HuH-7.5 (cell line): ENCODE measurements around the gene GAPVD1.
"Not testable (repeated sequence)": the region's sequence is repeated elsewhere in the genome, so short reads cannot be mapped to it uniquely, and the experiment has no call there.

Experiments used
- DNase-seq: peaks from one replicate; pipeline ENCODE4 v3.0.0; 2011; ENCODE audit warnings: low spot score

GAPVD1 gene

DNA sequence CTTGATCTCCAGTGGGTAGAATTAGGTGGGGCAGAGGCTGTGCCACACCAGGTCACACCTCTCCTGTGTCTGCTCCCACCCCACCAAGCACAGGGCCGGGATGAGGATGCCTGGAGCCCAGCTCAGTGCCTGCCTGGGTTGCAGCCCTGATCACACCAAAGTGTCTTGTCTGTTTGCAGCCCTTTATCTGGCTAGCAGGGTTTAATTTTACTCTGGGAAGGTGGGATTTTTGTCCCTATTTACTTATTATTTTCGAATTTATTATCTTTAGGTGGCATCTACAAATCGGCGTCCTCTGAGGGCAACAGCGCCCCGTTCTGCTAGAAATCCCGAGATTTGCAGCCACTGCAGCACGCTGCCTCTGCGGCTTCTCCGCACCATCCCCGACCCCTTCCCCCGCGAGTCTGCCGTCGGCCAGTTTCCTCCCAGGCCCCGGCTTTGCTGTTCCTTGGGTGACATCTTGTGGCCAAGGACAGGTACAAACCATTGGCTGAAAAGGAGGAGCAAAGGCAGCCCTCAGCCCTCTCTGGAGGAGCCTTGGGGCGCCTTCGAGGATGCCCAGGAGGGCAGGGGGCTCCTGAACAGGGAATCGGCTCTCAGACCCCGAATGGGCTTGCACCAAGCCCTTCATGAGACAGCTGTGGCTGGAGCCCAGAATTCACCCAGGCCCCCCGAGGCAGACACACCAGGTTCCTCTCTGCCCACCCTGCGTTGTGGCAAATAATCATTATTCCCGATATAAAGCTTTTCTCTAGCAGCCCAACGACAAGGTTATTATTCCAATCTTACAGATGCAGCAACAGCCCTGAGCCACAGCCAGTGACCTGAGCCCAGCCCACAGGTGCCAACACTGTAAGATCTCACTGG lies 113.0 kb downstream of the GAPVD1 start:
- DNase-seq = peak; percentile 85

- no peak for DNase-seq
Observed at GRCh38 chr9:125375820-125376219, 114.2 kb downstream of the GAPVD1 start.

- no peak for DNase-seq
Observed at GRCh38 chr9:125376261-125377226, 114.9 kb downstream of the GAPVD1 start.

DNA sequence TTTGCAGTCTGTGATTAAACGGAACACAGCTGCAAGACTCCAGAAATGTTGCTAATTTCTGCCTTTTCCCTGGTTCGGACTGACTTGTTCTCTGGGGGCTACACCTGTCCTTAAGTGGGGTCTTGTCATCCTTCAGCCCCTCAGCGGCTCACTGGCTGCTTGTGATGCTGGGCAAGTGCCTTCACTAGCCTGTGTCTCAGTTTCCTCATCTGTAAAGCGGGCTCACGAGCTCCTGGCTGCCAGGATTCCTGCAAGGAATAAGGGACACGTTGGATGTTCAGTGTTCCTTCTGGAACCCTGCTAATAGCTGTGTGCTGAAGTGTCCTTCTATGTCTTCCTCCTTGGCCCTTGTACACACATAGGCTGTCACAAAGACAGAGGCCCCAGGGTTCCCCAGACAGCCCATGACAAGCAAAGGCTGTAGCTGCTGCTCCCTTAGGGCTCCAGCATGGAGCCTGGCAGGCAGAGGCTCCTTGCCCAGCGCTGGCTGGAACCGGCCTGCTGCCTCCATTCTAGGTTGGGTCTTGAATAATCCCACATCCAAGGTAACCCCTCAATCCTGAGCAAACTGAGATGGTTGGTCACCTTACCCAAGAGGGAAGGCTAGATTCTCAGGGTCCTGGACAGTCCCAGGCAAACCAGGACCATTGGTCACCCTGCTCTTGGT lies 116.1 kb downstream of the GAPVD1 start:
- no peak for DNase-seq

DNA sequence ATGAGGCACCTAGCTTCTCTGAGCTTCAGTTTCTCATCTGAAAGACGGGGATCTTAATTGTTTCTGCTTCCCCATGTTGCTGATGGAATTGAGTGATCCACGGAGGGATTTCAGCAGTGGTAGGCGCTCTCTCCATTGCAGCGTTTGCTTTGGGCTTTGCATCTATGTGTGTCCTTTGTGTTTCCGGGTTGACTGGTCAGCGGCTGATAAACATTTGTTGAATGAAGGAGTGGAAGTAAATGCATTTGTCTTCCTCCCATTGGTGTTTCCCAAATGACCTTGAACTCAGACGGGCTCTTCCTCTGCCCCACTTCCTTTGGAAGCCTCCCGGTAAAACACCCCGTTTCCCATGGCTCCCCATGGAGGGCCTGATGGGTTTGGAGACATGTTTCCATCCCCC lies 117.2 kb downstream of the GAPVD1 start:
- DNase-seq = no peak

GRCh38 chr9:125379208-125379607 lies 117.6 kb downstream of the GAPVD1 start:
- no peak for DNase-seq

- no peak for DNase-seq
Observed at GRCh38 chr9:125380406-125380805, 118.8 kb downstream of the GAPVD1 start.

DNA sequence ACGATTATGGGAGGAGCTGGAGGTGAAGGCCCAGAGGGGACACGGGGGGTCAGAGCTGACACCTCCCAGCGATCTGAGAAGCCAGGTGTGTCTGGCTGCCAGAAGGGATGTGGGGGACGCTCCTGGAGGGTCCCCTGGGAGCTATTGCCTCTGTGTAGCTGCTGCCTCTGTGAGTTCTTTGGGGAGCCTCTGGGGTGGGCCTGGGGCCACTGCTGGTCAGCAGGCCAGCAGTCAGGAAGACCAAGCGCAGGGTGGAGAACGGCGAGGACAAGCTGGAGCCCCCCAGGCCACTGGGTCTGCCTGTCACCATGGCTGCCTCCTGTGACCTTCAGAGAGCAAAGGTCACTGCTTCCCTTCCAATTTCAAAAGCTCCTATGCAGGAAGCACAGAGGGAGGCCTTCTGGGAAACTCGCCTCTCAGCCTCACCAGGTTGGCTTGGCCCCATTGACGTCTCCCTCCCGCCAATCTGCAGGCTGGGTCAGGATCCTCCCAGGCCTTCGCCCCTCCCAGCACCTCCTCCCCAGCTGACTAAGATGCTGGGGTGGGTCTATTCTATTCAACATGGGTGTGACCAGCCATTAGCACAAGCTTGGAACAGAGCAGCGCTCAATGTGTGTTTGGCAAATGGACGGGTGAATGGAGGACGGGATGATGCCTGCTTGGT lies 126.4 kb downstream of the GAPVD1 start:
- DNase-seq = no peak

DNA sequence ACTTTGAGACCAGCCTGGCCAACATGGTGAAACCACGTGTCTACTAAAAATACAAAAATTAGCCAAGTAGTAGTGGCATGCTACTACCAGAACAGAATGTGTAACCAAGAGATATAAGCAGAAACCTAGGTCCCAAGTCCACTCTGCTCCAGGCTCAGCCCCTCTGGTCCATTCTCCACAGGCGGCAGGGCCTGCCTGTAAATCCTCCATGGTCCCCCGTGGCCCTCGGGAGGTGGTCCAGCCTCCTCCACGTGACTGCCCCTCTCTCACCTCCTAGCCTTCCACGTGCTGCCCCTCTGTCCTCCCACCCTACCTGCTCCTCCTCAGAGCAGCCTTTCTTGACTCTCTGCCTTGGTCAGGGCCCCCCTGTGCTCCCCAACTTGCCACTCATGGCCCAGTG lies 127.4 kb downstream of the GAPVD1 start:
- no peak for DNase-seq

DNA sequence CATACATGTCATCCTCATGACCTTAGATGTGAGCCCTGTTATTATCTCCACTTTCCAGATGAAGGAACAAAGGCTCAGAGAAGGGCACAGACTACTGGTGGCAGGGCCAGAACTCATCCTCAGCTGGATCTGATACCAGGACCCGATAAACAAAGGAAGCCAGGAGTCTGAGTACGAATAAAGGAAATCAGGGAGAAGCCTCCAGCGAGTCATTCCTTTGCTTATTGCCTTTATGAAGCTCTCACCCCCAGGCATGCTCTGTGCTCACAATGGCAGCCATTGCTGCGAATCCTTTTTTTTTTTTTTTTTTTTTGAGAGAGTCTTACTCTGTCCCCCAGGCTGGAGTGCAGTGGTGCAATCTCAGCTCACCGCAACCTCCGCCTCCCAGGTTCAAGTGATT lies 130.1 kb downstream of the GAPVD1 start:
- no peak for DNase-seq

DNA sequence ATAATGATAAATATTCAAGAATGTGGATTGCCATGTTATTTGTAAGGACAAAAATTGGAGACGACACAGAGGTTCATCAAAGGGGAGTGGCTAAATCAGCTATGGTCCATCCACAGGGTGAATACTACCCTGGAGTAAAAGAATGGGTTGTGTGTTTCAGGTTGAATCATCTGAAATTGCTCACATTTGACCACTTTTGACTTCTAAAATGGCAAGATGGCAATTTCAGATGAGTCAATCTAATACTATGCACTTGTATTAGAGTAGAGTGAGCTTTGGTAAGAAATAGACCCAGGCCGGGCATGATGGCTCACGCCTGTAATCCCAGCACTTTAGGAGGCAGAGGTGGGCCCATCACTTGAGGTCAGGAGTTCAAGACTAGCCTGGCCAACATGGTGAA lies 131.8 kb downstream of the GAPVD1 start:
- DNase-seq = no peak

- DNase-seq = no peak
Observed at GRCh38 chr9:125396799-125397198, 135.2 kb downstream of the GAPVD1 start.

GRCh38 chr9:125397736-125398135 lies 136.1 kb downstream of the GAPVD1 start:
- DNase-seq = no peak

DNA sequence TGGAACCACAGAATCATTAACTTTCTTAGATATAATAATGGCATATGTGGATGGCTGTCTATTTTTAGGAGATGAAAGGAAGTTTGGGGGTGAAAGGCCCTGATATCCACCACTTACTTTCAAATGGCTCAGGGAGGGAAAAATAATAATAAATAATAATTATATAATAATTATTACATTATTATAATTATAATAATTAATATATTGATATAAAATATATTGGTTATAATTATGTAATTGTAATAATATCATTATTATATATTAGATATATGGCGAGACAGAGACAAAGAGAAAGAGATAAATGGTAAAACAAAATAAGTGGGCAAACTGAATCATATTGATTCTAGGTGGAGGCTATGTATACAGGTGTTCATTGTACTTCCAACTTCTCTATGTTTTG lies 136.6 kb downstream of the GAPVD1 start:
- DNase-seq = no peak

DNA sequence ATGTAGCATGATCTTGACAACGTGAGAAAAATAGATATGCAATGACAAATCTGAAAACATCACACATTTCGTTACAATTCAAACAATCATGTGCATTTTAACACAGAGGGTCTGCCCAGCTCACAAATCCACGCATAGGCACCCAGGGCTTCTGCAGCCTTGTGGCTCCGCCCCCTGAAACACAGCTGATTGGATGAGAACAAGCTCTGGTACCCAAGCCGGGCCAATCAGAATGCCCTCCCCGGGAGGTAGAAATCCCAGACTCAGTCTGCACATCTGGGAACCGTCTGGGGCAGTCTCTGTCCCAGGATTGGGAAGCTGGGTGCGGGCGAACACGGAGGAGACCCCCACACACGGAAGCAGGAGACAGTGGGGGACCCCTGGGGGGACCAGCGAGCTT lies 137.5 kb downstream of the GAPVD1 start:
- no peak for DNase-seq

DNA sequence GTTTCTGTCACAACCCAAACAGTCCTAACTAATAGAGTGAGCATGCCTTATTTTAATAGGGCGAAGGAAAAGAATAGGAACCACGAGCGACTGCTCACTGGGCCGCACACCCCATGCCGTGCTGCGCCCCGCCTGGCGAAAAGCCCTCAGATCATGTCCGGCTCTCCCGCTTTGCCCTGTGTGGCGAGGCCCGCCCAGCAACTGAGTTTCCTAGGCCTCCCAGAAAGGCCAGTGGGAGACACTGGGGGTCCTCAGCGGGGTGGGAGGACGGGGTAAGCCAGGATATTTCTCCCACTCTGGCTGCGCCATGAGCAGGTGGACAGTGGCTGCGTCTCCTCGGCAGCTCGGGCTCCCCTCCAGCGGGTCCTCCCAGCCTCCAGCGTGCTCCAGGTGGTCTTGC lies 138.0 kb downstream of the GAPVD1 start:
- DNase-seq = no peak

GRCh38 chr9:125400232-125400631 lies 138.6 kb downstream of the GAPVD1 start:
- DNase-seq = not testable (repeated sequence)

- DNase-seq = no peak
Observed at GRCh38 chr9:125400725-125401716, 139.4 kb downstream of the GAPVD1 start.

DNA sequence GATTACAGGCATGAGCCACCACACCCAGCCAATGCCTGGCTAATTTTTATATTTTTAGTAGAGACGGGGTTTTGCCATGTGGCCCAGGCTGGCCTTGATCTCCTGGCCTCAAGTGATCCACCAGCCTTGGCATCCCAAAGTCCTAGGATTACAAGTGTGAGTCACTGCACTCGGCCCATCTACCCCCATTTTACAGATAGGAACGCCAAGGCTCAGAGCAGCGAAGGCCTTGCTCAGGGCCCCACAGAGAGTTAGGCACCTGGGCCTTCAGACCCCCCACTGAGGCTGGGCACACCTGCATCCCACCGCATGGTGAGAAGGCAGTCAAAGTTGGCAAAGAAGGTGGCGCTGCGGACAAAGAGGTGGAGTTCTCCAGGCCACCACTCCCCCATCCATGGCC lies 143.1 kb downstream of the GAPVD1 start:
- no peak for DNase-seq

- no peak for DNase-seq
Observed at GRCh38 chr9:125405938-125406809, 144.5 kb downstream of the GAPVD1 start.
